CD4-positive, alpha-beta T cell (primary cell): ENCODE results near the gene SNRNP200. TPM values are rescaled to one million over a fixed set of nuclear protein-coding genes. Genes with fewer than 3 reads are reported as not detected.

Source experiments
- ATAC-seq: fragments of 200-7000 bp; cut with Tn5 transposase; one replicate; pipeline ENCODE4 v1.10.0; 2022; ENCODE audit warnings: mild to moderate bottlenecking; ENCODE audit not compliant: poor library complexity
- CTCF ChIA-PET: fragments of 350-600 bp; sonication (Branson Sonifier 250); formaldehyde crosslinking; loops from one replicate; lab custom pipeline; 2021; ENCODE audit warnings: antibody characterized with exemption, inconsistent platforms; lab: Charles Lee
- POLR2A ChIA-PET: fragments of 350-600 bp; sonication (Branson Sonifier 250); formaldehyde crosslinking; loops from one replicate; lab custom pipeline; 2021; ENCODE audit warnings: antibody characterized with exemption, inconsistent platforms; lab: Charles Lee
- DNase-seq, 14 experiments: peaks; one replicate each; pipeline ENCODE4 v3.0.0-alpha.2; 2013 to 2020; ENCODE audit warnings: mixed read lengths in 2 of 14
- H3K27ac ChIP-seq, 2 donors: one replicate each; pipeline versions ENCODE4 v1.5.1 to v1.7.0; 2013; ENCODE audit warnings: low read length in 2 of 2, low read depth in 1 of 2, mild to moderate bottlenecking in 1 of 2
- H3K27me3 ChIP-seq, 2 experiments: 1 replicate in 1 of 2; 2 replicates in 1 of 2; pipeline versions ENCODE4 v1.6.1 to v1.7.0; 2013; ENCODE audit warnings: low read length in 2 of 2, control low read depth in 1 of 2, mild to moderate bottlenecking in 1 of 2, moderate library complexity in 1 of 2; ENCODE audit not compliant: insufficient read depth in 2 of 2, control insufficient read depth in 1 of 2
- H3K36me3 ChIP-seq: one replicate; pipeline ENCODE4 v1.6.1; 2013; ENCODE audit warnings: low read length, control low read depth; ENCODE audit not compliant: insufficient read depth
- H3K4me1 ChIP-seq: one replicate; pipeline ENCODE4 v1.6.1; 2013; ENCODE audit warnings: low read length, control low read depth; ENCODE audit not compliant: insufficient read depth
- H3K4me3 ChIP-seq: one replicate; pipeline ENCODE4 v1.5.1; 2013; ENCODE audit warnings: mild to moderate bottlenecking, low read length, moderate library complexity
- H3K9me3 ChIP-seq, 2 experiments: 1 replicate in 1 of 2; 2 replicates in 1 of 2; pipeline versions ENCODE4 v1.6.1 to v1.7.0; 2013; ENCODE audit warnings: low read length in 2 of 2, mild to moderate bottlenecking in 2 of 2, control low read depth in 1 of 2, moderate library complexity in 1 of 2; ENCODE audit not compliant: control insufficient read depth in 1 of 2, insufficient read depth in 1 of 2
- H3K27ac Mint-ChIP-seq: one replicate; pipeline ENCODE4 v1.8.0; 2020; ENCODE audit warnings: mixed read lengths
- H3K27me3 Mint-ChIP-seq: one replicate; pipeline ENCODE4 v1.8.0; 2021; ENCODE audit warnings: mixed read lengths
- H3K36me3 Mint-ChIP-seq: one replicate; pipeline ENCODE4 v1.8.0; 2021; ENCODE audit warnings: low read depth, mixed read lengths
- H3K4me1 Mint-ChIP-seq: one replicate; pipeline ENCODE4 v1.8.0; 2021; ENCODE audit warnings: low read depth, mixed read lengths
- H3K4me3 Mint-ChIP-seq: one replicate; pipeline ENCODE4 v1.8.0; 2020; ENCODE audit warnings: mild to moderate bottlenecking, mixed read lengths
- H3K9me3 Mint-ChIP-seq: one replicate; pipeline ENCODE4 v1.8.0; 2020; ENCODE audit warnings: mixed read lengths
- CTCF ChIP-seq: fragments of 200-600 bp; IDR thresholded peaks from one replicate; pipeline ENCODE4 v1.8.0; 2022; ENCODE audit warnings: antibody characterized with exemption, mild to moderate bottlenecking
- intact Hi-C, 2 experiments: fragments of 100-400 bp; cut with DNase I in 1 of 2; cut with micrococcal nuclease in 1 of 2; formaldehyde crosslinking; loops; one replicate each; pipeline versions ENCODE4 v1.15.1 to v1.9.0; 2023 to 2025; cut with DNase I, micrococcal nuclease
- total RNA-seq, 174 experiments: library from RNA in 2 of 174; stranded (reverse) in 2 of 174; gene quantifications; one replicate each; pipeline ENCODE4 v1.2.3 and lab custom pipeline; 2021 to 2026

Gene SNRNP200
- total RNA-seq, 2 experiments from 2014 or later = 274 to 297 TPM

GRCh38 chr2:96329874-96330273 lies 24.5 kb upstream of the SNRNP200 start:
- Histone ChIP-seq H3K4me1 (peaks cover 36% of the 10 kb centered on the region), H3K27ac (no peak overlapping the region), H3K27me3 (no peaks in the 10 kb centered on the region), H3K36me3 (peaks cover 13% of the 10 kb centered on the region), H3K9me3 (no peaks in the 10 kb centered on the region), H3K4me3 (no peak overlapping the region)
- ChIA-PET CTCF (no interaction called here), POLR2A (interaction anchor here (1.3 kb wide), 1 partner anchor 8 kb away, joined by 4 read pairs; no protein-coding TSS in a partner anchor)
- intact Hi-C loops = loop anchor here in 1 of 2 experiments (10.0 kb wide), 1 partner anchor 125 kb away; the partner anchor contains the start of gene STARD7
- Mint-ChIP-seq H3K9me3 (no peaks in the 10 kb centered on the region), H3K4me1 (peaks cover 28% of the 10 kb centered on the region), H3K27me3 (no peaks in the 10 kb centered on the region), H3K36me3 (peaks cover 8% of the 10 kb centered on the region), H3K4me3 (no peak overlapping the region), H3K27ac (no peak overlapping the region)
- TF ChIP-seq CTCF = no peak
- ATAC-seq (no peak), DNase-seq (no peak)

GRCh38 chr2:96329456-96329855 lies 24.1 kb upstream of the SNRNP200 start:
- Mint-ChIP-seq H3K27ac (no peak overlapping the region), H3K9me3 (no peaks in the 10 kb centered on the region), H3K4me3 (no peak overlapping the region), H3K27me3 (no peaks in the 10 kb centered on the region), H3K36me3 (peaks cover 8% of the 10 kb centered on the region), H3K4me1 (peaks cover 28% of the 10 kb centered on the region)
- H3K9me3 ChIP-seq = no peaks in the 10 kb centered on the region
- H3K4me1 ChIP-seq = peaks cover 36% of the 10 kb centered on the region
- POLR2A ChIA-PET = interaction anchor here (1.3 kb wide), 1 partner anchor 8 kb away, joined by 4 read pairs; no protein-coding TSS in a partner anchor
- no peak for TF ChIP-seq CTCF
- peaks cover 13% of the 10 kb centered on the region for H3K36me3 ChIP-seq
- no peaks in the 10 kb centered on the region for H3K27me3 ChIP-seq
- no peak overlapping the region for H3K27ac ChIP-seq
- intact Hi-C loops = loop anchor here in 1 of 2 experiments (10.0 kb wide), 1 partner anchor 125 kb away; the partner anchor contains the start of gene STARD7
- CTCF ChIA-PET = no interaction called here
- no peak overlapping the region for H3K4me3 ChIP-seq
- DNase-seq = no peak
- ATAC-seq = no peak

- ChIA-PET POLR2A (interaction anchor here (1.6 to 4.0 kb wide), 3 partner anchors 7 to 211 kb away, joined by 5 to 32 read pairs (median 12); partner anchors contain the start of genes ARID5A and NCAPH), CTCF (interaction anchor here (0.5 kb wide), 1 partner anchor 9 kb away, joined by 3 read pairs; no protein-coding TSS in a partner anchor)
- intact Hi-C loops = loop anchor here in 1 of 2 experiments (10.0 kb wide), 1 partner anchor 122 kb away; the partner anchor contains the start of gene STARD7
- ATAC-seq = no peak
- no peaks in the 10 kb centered on the region for H3K9me3 Mint-ChIP-seq
- H3K4me1 Mint-ChIP-seq = peaks cover 24% of the 10 kb centered on the region
- peak overlapping the region; percentile 38 for H3K4me3 Mint-ChIP-seq
- H3K36me3 Mint-ChIP-seq = peaks cover 8% of the 10 kb centered on the region
- no peaks in the 10 kb centered on the region for H3K9me3 ChIP-seq
- no peak overlapping the region for H3K4me3 ChIP-seq
- H3K27me3 ChIP-seq = no peaks in the 10 kb centered on the region
- no peak for DNase-seq
- H3K27ac Mint-ChIP-seq = peak overlapping the region; percentile 9
- peaks cover 13% of the 10 kb centered on the region for H3K36me3 ChIP-seq
- no peak overlapping the region for H3K27ac ChIP-seq
- TF ChIP-seq CTCF = no peak
- peaks cover 37% of the 10 kb centered on the region for H3K4me1 ChIP-seq
- H3K27me3 Mint-ChIP-seq = no peaks in the 10 kb centered on the region
Observed at GRCh38 chr2:96326990-96327820, 21.9 kb upstream of the SNRNP200 start.
